GM12878 (cell line): ENCODE data around the gene CD244. TPM values are rescaled to one million over a fixed set of nuclear protein-coding genes. Genes with fewer than 3 reads are reported as not detected.

ENCODE experiments used
- BCL11A ChIP-seq: IDR thresholded peaks from 2 replicates; pipeline ENCODE4 v1.6.1; 2011; ENCODE audit warnings: low read depth, low read length
- BCL3 ChIP-seq: IDR thresholded peaks from 2 replicates; pipeline ENCODE4 v1.6.1; 2011; ENCODE audit warnings: borderline replicate concordance, low read depth, mild to moderate bottlenecking, moderate library complexity, low read length; ENCODE audit not compliant: insufficient read depth, poor library complexity, severe bottlenecking
- CHD1 ChIP-seq: IDR thresholded peaks from 2 replicates; pipeline ENCODE4 v1.6.1; 2012; ENCODE audit warnings: low read depth, low read length, improper control_type of control experiment
- CHD2 ChIP-seq: IDR thresholded peaks from 2 replicates; pipeline ENCODE4 v1.6.1; 2011; ENCODE audit warnings: low read depth, low read length, improper control_type of control experiment, borderline replicate concordance
- CREM ChIP-seq: IDR thresholded peaks from 2 replicates; pipeline ENCODE4 v1.6.1; 2014; ENCODE audit warnings: antibody characterized with exemption, low read depth
- E2F8 ChIP-seq: fragments of 450-650 bp; IDR thresholded peaks from 2 replicates; pipeline ENCODE4 v1.6.1; 2018; ENCODE audit warnings: mild to moderate bottlenecking, low read depth, moderate library complexity; ENCODE audit not compliant: partially characterized antibody
- HCFC1 ChIP-seq: fragments of 150-350 bp; IDR thresholded peaks from 2 replicates; pipeline ENCODE4 v1.6.1; 2014; ENCODE audit warnings: low read length
- JUND ChIP-seq: IDR thresholded peaks from 2 replicates; pipeline ENCODE4 v1.6.1; 2012; ENCODE audit warnings: low read depth, mild to moderate bottlenecking, low read length, improper control_type of control experiment, moderate library complexity
- KDM1A ChIP-seq: fragments of 200-600 bp; sonication (generic); IDR thresholded peaks from 2 replicates; pipeline ENCODE4 v1.6.1; 2016; ENCODE audit warnings: borderline replicate concordance
- NR2F1 ChIP-seq: fragments of 450-650 bp; conservative IDR thresholded peaks from 2 replicates; pipeline ENCODE4 v1.6.1; 2017; ENCODE audit warnings: mild to moderate bottlenecking
- POLR2AphosphoS2 ChIP-seq: IDR thresholded peaks from 2 replicates; pipeline ENCODE4 v1.6.1; 2011; ENCODE audit warnings: low read depth, mild to moderate bottlenecking, low read length, improper control_type of control experiment, moderate library complexity
- RELB ChIP-seq: fragments of 450-650 bp; IDR thresholded peaks from 2 replicates; pipeline ENCODE4 v1.6.1; 2017; ENCODE audit warnings: low read depth, mild to moderate bottlenecking, moderate library complexity
- RUNX3 ChIP-seq: IDR thresholded peaks from 2 replicates; pipeline ENCODE4 v1.6.1; 2012; ENCODE audit warnings: low read length, inconsistent platforms
- TAF1 ChIP-seq: IDR thresholded peaks from 2 replicates; pipeline ENCODE4 v1.6.1; 2011; ENCODE audit warnings: mild to moderate bottlenecking, low read depth, low read length, borderline replicate concordance
- TBL1XR1 ChIP-seq: IDR thresholded peaks from 2 replicates; pipeline ENCODE4 v1.6.1; 2012; ENCODE audit warnings: low read depth, low read length, improper control_type of control experiment
- TCF3 ChIP-seq: IDR thresholded peaks from 2 replicates; pipeline ENCODE4 v1.6.1; 2012; ENCODE audit warnings: low read depth, mild to moderate bottlenecking, low read length, borderline replicate concordance; ENCODE audit not compliant: insufficient read depth
- TCF7 ChIP-seq: IDR thresholded peaks from 2 replicates; pipeline ENCODE4 v1.6.1; 2014; ENCODE audit warnings: antibody characterized with exemption, borderline replicate concordance
- ZNF384 ChIP-seq: IDR thresholded peaks from 2 replicates; pipeline ENCODE4 v1.6.1; 2012; ENCODE audit warnings: low read depth, mild to moderate bottlenecking, low read length, improper control_type of control experiment, borderline replicate concordance
- ZNF592 ChIP-seq: fragments of 450-650 bp; IDR thresholded peaks from 2 replicates; pipeline ENCODE4 v1.6.1; 2017; ENCODE audit warnings: mild to moderate bottlenecking, moderate library complexity
- ZNF622 ChIP-seq: fragments of 450-650 bp; IDR thresholded peaks from 2 replicates; pipeline ENCODE4 v1.6.1; 2017; ENCODE audit warnings: mild to moderate bottlenecking, inconsistent platforms
- ZZZ3 ChIP-seq: IDR thresholded peaks from 2 replicates; pipeline ENCODE4 v1.6.1; 2011; ENCODE audit warnings: low read depth; ENCODE audit not compliant: control insufficient read depth, insufficient read length
- polyA plus RNA-seq, 11 experiments: library from polyadenylated mRNA; depleted of rRNA in 4 of 11; unstranded in 6 of 11; stranded (reverse) in 5 of 11; fragments of >200 nt; fragmentation: Nextera tagmentation in 4 of 11; fragmentation: Illumina TruSeq in 1 of 11; extraction: Ambion mirVana in 4 of 11; extraction: Trizol in 1 of 11; gene quantifications; 1 replicate in 1 of 11; 2 replicates in 10 of 11; pipeline versions ENCODE4 v1.2.1 to v1.2.3, GENCODE V29; 2011 to 2016; ENCODE audit warnings: inconsistent platforms in 2 of 11, missing spikeins in 2 of 11, low read depth in 1 of 11
- total RNA-seq, 4 experiments: library from RNA; depleted of rRNA in 3 of 4; stranded (reverse); fragments of >200 nt in 3 of 4; fragmentation: Illumina TruSeq in 1 of 4; extraction: Trizol in 1 of 4; gene quantifications; 2 replicates each; pipeline versions ENCODE4 v1.2.1 to v1.2.3, GENCODE V29; 2013 to 2021

CD244 gene
- total and polyA plus RNA-seq, 10 of the 15 experiments (the other 5 are each of a cell fraction or from before 2014, with no cell fraction given), result 0.24 to 13.6 (median 0.73) TPM

GRCh38 chr1:160837558-160838205, 25.0 kb downstream of the CD244 start (continued):
- 0 out of 2 replicates have a peak, but pooled peaks have one; percentile 34 for TF ChIP-seq ZNF592
- TF ChIP-seq BCL11A, result peak; percentile 71
- 0 out of 2 replicates have a peak, but pooled peaks have one; percentile 25 for TF ChIP-seq CHD2
- TF ChIP-seq RELB, result 0 out of 2 replicates have a peak, but pooled peaks have one; percentile 46
- no peak for TF ChIP-seq ZNF384
- no peak for TF ChIP-seq JUND
- no peak for TF ChIP-seq E2F8
- TF ChIP-seq TCF7, result no peak
- peak; percentile 42; the same call in 1 of the 2 replicates for TF ChIP-seq TBL1XR1
- TF ChIP-seq ZNF622, result no peak
- no peak for TF ChIP-seq NR2F1
- no peak for TF ChIP-seq TCF3
- no peak for TF ChIP-seq ZZZ3
- TF ChIP-seq KDM1A, result no peak
- TF ChIP-seq CHD1, result no peak
- no peak for TF ChIP-seq TAF1
- peak; percentile 98 for TF ChIP-seq RUNX3
- no peak for TF ChIP-seq BCL3
- TF ChIP-seq CREM, result peak; percentile 28; the same call in 1 of the 2 replicates
- TF ChIP-seq POLR2AphosphoS2, result no peak
- TF ChIP-seq HCFC1, result 0 out of 2 replicates have a peak, but pooled peaks have one; percentile 26
